GM10847 (cell line): ENCODE measurements around the gene VAV2.

Experiments used
- POLR2A ChIP-seq: IDR thresholded peaks from 2 replicates; pipeline ENCODE4 v1.6.1; 2011; ENCODE audit not compliant: insufficient read length; ENCODE audit errors: extremely low read depth

Gene VAV2

DNA sequence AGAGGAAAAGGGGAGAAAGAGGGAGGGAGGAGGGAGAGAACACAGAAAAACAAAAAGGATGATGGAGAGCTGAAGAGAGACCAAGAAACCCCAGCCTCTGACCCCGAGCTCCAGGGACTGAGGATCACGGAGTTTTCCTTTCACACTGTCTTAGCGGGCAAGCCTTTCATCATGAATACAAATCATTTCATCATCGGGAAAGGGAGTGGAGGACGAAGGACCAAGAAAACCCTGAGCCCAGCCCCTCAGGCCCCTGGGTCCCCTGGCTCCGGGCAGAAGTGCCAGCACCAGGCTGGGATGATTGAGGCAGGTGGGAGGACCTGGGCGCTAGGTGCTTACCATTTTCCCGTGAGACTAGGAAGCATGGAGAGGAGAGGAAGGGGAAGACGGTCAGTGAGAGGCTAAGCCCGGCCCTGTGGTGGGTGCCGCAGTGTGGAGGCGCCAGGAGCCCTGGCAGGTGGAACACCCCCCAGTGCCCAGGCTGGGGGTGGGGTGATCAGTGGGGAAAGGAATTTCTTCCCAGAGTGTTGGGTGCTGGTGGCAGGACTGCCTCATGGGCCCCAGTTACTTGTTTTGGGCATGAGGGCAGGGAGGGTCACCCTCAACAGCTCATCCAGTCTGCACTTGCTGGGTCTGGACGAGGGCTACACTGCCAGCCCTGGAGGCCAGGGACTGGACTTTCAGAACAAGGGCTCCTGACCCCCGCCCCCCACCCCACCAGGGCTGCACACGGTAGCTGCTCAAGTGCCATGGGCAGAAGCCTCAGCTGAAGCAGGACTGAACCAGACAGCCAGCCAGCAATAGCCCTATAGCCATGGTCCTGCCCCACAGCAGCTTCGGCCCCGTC is 205.0 kb downstream of the VAV2 start:
- TF ChIP-seq POLR2A, result no peak

DNA sequence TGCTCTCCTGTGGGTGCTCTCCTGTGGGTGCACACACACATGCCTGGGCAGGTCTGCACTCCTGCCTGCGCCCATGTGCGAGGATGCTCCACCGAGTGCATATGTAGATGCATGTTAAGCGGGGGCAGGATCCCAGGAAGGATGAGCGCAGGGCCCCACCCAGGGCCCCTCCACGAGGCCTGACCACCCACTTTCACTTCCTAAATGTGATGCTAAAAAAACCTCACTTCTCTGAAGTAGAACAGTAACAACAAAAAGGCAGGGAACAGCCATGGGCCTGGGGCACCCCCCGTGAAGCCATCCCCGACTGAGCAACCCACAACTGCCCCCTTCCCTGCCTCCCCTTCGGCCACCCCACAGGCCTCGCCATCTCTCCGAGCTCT is 205.8 kb downstream of the VAV2 start:
- no peak for TF ChIP-seq POLR2A

DNA sequence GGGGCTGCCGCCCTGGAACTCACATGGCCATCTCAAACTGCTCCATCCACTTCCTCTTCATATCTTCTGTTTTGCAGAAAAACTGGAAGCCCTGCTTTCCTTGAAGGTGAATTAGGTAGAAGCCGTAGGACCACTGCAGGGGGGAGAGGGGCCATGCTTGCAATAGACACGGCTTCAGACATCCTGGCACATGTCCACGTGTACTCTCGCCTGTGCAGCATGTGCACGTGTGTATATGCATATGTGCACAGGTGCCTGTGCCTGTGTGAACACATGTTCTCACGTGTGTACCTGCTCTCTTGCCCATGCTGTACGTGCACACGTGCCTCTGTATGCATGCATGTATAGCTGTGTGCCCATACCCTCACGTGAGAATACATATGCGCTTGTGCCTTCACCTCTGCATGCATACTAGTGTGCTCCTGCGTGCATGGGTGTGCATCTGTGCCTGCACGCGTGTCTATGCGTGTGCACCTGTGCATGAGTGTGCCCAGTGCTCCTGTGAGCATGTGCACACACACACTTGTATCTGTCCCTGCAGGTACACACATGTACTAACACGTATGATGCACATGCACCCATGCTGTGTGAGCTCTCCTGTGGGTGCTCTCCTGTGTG is 206.3 kb downstream of the VAV2 start:
- TF ChIP-seq POLR2A, result no peak

DNA sequence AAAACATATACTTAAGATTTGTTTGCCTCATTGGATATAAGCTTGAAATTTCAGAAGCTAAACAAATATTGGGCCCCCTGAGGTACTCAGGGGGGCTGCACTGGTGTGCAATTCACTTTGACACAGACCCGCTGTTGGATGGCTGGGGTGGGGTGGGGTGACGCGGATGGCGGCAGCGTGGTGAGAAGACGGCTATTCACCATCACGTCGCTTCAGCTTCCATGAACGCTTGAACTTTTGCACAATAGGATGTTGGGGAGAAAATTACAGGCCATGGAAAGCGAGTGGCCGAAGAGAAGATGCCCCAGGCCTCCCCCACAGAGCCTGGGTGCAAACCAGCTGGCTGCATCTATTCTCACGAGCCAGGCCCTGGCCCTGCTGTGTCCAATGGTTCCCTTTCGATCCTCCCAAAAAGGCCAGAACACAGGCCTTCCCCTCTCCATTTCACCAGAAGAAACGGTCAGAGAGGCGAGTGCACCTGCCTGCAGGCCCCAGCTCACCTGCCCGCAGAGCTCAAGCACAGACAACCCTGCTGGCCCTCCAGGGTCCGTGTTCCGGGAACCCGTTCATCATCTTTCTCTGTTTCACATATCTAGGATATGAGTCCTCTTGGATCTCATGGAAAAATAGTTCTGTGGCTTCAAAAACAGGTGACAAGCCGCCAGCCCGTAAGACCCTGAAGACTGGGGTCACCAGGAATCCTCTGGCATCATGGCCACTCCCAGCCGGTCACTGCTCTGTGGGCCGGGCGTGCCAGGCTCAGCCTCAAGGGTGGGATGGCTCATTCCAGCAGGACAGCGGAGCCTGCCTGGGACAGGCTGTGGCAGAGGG is 207.2 kb downstream of the VAV2 start:
- TF ChIP-seq POLR2A, result no peak

DNA sequence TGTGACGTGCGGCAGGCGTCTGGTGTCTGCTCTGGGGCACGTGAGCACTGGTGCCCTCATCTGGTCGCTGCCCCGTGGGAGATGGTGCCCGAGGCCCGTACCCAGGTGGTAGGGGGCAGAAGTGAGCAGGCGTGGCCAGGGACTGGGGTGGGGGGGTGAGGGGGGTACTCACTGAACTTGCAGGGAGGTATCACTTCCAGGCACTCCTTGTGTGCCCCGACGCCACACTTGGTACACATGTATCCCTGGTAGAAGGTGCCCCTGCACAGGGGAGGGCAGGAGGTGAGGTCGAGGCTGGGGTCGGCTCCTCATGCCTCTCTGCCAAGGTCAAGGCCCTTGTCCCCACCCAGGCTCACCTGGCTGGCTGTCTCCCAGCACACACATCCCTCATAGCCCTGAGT is 208.8 kb downstream of the VAV2 start:
- no peak for TF ChIP-seq POLR2A

GRCh38 chr9:133782157-133783130 is 209.7 kb downstream of the VAV2 start:
- TF ChIP-seq POLR2A, result no peak

DNA sequence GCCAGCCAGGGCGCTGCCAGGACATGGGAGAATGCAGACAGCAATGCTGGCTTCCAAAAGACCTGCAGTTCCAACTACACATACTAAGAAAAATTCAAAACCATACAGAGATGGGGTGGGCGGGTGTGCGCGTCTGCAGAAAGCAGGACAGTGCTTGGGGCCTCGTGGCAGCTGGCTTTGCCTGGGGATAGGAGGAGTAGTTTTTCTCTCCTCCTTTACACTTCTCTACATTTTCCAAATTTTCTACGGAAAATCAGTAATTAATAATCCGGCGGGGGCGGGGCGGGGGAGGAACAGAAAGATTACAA is 210.3 kb downstream of the VAV2 start:
- TF ChIP-seq POLR2A, result no peak

GRCh38 chr9:133780962-133781827 is 210.9 kb downstream of the VAV2 start:
- TF ChIP-seq POLR2A, result no peak

GRCh38 chr9:133780404-133780945 is 211.6 kb downstream of the VAV2 start:
- TF ChIP-seq POLR2A, result no peak

DNA sequence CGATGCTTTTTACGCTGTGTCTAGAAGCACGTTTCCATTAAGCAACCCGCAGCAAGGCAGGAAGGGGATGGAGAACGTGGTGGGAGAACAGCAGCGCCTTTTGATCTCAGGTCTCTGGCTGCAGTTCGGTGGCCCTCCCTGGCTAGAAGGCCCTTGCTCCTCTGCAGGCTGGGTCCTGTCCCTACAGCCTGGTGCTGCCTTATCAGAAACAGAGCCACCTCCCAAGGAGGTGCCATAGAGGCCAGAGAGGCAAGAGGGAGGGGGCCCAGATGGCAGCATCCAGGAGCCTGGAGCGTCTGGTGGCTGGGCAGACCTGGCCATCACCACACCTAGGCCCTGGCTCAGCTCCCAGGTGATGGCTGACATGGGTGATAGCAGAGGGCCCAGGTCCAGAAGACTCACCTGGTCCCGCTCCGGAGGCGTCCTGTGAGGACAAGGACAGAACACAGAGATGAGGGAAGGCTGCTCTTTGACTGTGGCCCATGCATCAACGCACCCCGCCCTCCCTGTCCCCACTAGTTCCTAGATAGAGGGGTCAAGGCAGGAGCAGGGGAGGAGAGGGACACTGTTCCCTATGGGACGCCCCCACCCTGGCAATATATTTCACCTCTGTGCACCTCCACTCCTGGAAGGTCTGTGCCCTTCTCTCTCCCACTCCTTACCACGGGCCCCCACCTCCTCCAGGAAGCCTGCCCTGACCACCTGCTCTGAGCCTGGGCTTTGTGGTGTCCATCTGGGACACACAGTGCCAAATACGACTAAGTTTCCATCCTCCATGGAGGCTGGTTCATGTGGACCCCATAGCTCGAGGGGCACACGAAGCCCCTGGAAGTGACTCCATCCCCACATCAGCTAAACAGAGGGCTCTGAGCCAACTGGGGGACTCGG is 212.4 kb downstream of the VAV2 start:
- no peak for TF ChIP-seq POLR2A

DNA sequence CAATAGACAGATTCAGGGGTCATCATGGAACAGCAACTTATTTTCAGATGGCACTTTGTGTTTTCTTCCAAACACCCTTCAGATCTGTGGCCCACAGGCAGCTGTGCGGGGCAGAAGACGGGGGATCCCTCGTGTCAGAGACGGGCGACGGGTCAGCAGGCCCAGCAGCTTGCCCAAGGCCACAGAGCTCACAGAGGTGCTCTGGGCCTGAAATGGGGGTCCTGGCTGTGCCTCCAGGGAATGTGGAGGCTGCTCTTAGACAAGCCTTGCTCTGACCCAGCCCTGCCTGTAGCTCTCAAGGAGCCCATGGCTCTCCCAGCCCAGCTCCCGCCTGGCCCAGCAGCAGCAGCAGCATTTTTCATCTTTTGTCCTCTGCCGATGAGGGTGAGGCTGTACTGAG is 213.0 kb downstream of the VAV2 start:
- TF ChIP-seq POLR2A, result no peak

DNA sequence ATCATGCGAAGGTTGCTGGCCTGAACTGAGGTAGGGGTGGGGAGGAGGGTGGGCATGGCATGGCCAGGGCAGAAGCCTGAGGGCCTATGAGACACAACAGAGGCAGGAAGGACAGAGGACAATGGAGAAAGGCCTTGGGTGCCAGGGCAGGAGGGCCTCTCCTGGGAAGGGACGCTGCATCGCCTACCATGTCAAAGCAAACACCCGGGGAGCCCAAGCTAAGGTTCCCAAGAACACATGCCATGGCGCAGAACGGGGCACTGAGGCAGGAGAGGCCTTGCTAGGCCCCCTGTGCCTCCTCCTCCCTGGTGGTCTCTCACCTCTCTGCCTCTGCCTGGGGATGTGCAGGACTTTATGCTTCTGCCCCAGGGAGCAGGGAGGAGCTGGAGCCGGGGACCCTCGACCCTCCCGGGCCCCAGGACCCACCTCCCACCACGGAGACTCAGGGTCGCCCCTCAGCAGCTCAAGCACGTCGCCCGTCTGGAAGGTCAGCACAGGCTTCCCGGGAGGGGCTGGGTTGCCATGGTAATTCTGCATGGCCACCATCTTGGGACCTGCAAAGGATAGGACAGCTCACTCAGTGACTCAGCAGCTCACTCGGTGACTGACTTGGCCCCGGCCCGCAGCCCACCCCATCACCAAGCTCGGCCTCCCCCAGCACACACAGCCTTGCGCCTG is 213.6 kb downstream of the VAV2 start:
- TF ChIP-seq POLR2A, result no peak
